ENCODE results near the gene PLEK.

DNA sequence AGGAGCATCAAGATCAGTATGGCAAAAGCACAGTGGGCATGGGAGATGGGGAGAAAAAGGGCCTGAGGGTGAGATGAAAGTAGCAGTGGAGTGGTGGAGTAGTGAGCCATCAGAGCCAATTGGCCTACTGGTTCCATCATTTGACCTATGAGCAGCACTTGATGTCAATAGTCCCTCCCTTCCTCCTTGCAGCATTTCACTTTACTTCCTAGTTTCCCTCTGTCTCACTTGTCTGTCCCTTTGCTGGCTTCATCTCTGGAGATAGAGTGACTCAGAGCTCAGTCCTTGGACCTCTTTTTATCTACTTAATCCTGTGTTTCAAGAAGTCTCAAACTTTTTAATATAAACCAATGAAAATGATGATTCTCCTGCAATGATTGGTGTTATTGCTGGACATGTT is 69.9 kb downstream of the PLEK start:
- TF ChIP-seq, protein P1, sequence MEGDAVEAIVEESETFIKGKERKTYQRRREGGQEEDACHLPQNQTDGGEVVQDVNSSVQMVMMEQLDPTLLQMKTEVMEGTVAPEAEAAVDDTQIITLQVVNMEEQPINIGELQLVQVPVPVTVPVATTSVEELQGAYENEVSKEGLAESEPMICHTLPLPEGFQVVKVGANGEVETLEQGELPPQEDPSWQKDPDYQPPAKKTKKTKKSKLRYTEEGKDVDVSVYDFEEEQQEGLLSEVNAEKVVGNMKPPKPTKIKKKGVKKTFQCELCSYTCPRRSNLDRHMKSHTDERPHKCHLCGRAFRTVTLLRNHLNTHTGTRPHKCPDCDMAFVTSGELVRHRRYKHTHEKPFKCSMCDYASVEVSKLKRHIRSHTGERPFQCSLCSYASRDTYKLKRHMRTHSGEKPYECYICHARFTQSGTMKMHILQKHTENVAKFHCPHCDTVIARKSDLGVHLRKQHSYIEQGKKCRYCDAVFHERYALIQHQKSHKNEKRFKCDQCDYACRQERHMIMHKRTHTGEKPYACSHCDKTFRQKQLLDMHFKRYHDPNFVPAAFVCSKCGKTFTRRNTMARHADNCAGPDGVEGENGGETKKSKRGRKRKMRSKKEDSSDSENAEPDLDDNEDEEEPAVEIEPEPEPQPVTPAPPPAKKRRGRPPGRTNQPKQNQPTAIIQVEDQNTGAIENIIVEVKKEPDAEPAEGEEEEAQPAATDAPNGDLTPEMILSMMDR (IDR thresholded peaks at IDR 0.05; ENCODE audit: low read depth, low read length, missing input control), result no peak
- no peak for TF ChIP-seq HNF4A (conservative IDR thresholded peaks at IDR 0.05)
- no peak for TF ChIP-seq GABPA (IDR thresholded peaks at IDR 0.05 in 1 of 2, conservative IDR thresholded peaks at IDR 0.05 in 1 of 2)
- TF ChIP-seq, protein P2, sequence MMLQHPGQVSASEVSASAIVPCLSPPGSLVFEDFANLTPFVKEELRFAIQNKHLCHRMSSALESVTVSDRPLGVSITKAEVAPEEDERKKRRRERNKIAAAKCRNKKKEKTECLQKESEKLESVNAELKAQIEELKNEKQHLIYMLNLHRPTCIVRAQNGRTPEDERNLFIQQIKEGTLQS (IDR thresholded peaks at IDR 0.05), result no peak
- TF ChIP-seq JUND (IDR thresholded peaks at IDR 0.05), result no peak
- TF ChIP-seq NR2F2 (IDR thresholded peaks at IDR 0.05), result no peak
- TF ChIP-seq RXRA (IDR thresholded peaks at IDR 0.05), result no peak
- TF ChIP-seq, protein P3, sequence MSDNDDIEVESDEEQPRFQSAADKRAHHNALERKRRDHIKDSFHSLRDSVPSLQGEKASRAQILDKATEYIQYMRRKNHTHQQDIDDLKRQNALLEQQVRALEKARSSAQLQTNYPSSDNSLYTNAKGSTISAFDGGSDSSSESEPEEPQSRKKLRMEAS (IDR thresholded peaks at IDR 0.05), result no peak
- no peak for TF ChIP-seq HNF4G (IDR thresholded peaks at IDR 0.05)
- TF ChIP-seq EGR1 (IDR thresholded peaks at IDR 0.05; ENCODE audit: low read depth in 2 of 2), result no peak
- TF ChIP-seq FOXA2 (IDR thresholded peaks at IDR 0.05), result no peak
- TF ChIP-seq, protein P4, sequence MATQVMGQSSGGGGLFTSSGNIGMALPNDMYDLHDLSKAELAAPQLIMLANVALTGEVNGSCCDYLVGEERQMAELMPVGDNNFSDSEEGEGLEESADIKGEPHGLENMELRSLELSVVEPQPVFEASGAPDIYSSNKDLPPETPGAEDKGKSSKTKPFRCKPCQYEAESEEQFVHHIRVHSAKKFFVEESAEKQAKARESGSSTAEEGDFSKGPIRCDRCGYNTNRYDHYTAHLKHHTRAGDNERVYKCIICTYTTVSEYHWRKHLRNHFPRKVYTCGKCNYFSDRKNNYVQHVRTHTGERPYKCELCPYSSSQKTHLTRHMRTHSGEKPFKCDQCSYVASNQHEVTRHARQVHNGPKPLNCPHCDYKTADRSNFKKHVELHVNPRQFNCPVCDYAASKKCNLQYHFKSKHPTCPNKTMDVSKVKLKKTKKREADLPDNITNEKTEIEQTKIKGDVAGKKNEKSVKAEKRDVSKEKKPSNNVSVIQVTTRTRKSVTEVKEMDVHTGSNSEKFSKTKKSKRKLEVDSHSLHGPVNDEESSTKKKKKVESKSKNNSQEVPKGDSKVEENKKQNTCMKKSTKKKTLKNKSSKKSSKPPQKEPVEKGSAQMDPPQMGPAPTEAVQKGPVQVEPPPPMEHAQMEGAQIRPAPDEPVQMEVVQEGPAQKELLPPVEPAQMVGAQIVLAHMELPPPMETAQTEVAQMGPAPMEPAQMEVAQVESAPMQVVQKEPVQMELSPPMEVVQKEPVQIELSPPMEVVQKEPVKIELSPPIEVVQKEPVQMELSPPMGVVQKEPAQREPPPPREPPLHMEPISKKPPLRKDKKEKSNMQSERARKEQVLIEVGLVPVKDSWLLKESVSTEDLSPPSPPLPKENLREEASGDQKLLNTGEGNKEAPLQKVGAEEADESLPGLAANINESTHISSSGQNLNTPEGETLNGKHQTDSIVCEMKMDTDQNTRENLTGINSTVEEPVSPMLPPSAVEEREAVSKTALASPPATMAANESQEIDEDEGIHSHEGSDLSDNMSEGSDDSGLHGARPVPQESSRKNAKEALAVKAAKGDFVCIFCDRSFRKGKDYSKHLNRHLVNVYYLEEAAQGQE (IDR thresholded peaks at IDR 0.05), result no peak
- TF ChIP-seq YY1 (IDR thresholded peaks at IDR 0.05), result no peak
